Neural cell (in vitro differentiated cells): ENCODE measurements around the gene H2BK1.

Experiments
- EP300 ChIP-seq: fragments of 450-650 bp; conservative IDR thresholded peaks from 2 replicates; pipeline ENCODE4 v1.6.1; 2014; ENCODE audit warnings: antibody characterized with exemption, mild to moderate bottlenecking, moderate library complexity; ENCODE audit not compliant: poor library complexity, severe bottlenecking
- EZH2 ChIP-seq: fragments of 200-600, 300-800 bp; shearing (Covaris generic), sonication (generic); IDR thresholded peaks from 2 replicates; pipeline ENCODE4 v1.6.1; 2014; ENCODE audit warnings: antibody characterized with exemption, low read length, borderline replicate concordance, mild to moderate bottlenecking; ENCODE audit not compliant: insufficient read depth, poor library complexity, severe bottlenecking
- MXI1 ChIP-seq: fragments of 450-650 bp; conservative IDR thresholded peaks from 2 replicates; pipeline ENCODE4 v1.6.1; 2014; ENCODE audit warnings: antibody characterized with exemption, mild to moderate bottlenecking; ENCODE audit not compliant: poor library complexity, severe bottlenecking
- POLR2AphosphoS5 ChIP-seq: IDR thresholded peaks from 2 replicates; pipeline ENCODE4 v1.6.1; 2012
- REST ChIP-seq: IDR thresholded peaks from 2 replicates; pipeline ENCODE4 v1.6.1; 2012; ENCODE audit warnings: borderline replicate concordance
- SMC3 ChIP-seq: fragments of 450-650 bp; conservative IDR thresholded peaks from 2 replicates; pipeline ENCODE4 v1.6.1; 2014; ENCODE audit warnings: antibody characterized with exemption, mild to moderate bottlenecking, moderate library complexity; ENCODE audit not compliant: poor library complexity
- TF ChIP-seq, protein P1 (sequence below): fragments of 450-650 bp; IDR thresholded peaks from 2 replicates; pipeline ENCODE4 v1.5.1; 2014; ENCODE audit warnings: antibody characterized with exemption, mild to moderate bottlenecking, moderate library complexity; ENCODE audit not compliant: poor library complexity, severe bottlenecking

DNA sequence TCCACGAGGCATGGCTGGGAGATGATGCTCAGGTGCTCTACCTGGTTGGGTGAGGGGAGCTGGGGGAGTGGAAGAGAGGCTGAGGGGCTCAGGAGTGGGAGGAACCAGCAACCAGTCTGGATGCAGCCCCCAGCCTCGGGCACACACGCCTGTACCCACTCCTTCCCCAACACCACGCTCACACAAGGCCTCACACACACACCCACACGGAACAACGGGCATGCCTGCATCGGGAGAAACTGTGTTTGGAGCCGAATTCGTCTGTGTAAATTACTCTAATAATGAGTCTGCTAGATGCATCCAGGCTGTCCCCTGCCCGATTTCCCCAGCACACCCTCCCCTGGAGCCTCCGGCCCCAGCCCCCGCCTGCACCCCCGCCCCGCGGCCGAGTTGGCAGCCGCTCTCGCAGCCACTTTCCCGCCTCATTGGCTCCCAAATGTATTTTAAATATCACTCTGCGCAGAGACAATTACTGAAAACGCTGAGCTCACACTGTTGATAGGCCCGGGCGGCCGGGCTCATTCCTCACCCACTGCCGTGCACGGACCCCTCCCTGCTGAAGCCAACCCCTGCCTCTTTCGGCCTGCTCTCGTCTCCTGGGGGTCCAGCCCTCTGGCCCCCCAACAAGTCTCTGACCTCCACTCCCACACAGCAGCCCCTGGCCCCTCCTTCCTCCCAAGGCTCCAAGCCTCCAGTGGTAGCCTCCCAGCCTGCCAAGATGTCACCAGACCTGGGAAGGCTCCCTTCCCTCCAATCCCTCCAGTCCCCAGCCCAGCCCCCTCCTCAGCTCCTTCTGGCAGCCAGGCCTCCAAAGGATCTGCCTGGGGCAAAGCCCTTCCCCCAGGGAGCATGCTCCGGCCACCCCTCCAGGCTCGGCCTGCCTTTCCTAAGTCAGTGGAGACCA, 11.1 kb downstream of the H2BK1 start:
- TF ChIP-seq MXI1 = no peak
- TF ChIP-seq SMC3 = no peak
- TF ChIP-seq REST = no peak
- TF ChIP-seq, protein P1, sequence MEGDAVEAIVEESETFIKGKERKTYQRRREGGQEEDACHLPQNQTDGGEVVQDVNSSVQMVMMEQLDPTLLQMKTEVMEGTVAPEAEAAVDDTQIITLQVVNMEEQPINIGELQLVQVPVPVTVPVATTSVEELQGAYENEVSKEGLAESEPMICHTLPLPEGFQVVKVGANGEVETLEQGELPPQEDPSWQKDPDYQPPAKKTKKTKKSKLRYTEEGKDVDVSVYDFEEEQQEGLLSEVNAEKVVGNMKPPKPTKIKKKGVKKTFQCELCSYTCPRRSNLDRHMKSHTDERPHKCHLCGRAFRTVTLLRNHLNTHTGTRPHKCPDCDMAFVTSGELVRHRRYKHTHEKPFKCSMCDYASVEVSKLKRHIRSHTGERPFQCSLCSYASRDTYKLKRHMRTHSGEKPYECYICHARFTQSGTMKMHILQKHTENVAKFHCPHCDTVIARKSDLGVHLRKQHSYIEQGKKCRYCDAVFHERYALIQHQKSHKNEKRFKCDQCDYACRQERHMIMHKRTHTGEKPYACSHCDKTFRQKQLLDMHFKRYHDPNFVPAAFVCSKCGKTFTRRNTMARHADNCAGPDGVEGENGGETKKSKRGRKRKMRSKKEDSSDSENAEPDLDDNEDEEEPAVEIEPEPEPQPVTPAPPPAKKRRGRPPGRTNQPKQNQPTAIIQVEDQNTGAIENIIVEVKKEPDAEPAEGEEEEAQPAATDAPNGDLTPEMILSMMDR = no peak
- TF ChIP-seq POLR2AphosphoS5 = no peak
- no peak for TF ChIP-seq EZH2
- TF ChIP-seq EP300 = no peak
